Measurements from ENCODE around the gene EPS8L1. TPM values are rescaled to one million over a fixed set of nuclear protein-coding genes. Genes with fewer than 3 reads are reported as not detected.

EPS8L1 gene
- polyA plus RNA-seq, 1 donor (not counting 4 experiments of a cell fraction or from before 2014, with no cell fraction given): 26.0 TPM

DNA sequence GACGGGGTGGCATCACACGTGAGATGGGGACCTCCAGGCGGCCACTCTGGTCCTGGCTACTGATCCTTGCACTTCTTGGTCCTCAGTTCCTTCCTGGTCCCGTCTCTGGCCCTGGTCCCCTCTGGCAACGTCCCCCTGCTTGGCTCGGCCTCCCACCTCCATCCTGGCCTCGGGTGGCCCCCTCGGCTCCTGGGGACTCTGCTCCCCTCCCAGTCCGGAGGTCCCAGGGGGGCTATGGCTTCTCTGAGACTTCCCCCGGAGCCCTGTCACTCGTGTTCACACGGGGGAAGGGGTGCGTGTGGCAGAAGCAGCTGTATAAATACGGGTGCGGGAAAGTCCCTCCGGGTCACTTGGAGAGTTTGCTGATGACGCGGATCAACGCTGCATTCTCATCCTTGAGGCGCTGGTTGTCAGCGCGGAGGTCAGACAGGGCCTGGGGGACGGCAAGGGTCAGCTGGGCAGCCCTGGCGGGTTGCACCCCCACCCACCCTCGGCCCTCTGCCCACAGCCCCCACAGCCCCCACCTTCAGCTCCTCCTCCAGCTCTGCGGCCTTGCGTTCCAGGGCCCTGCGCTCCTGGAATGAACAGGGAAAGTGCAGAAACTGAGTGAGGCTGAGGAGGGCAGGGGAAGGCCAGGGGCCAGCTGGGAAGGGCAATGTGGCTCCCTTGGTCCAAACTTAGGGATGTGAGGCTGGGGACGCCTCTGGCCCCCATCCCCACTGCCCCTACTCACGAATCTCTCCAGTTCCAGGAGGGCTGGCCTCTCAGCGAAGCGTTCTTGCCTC, 15.6 kb downstream of the EPS8L1 start:
- FAIRE-seq (no peak), DNase-seq (ENCODE audit: low read depth, low spot score) (no peak)
- Histone ChIP-seq H4K20me1 (ENCODE audit: control insufficient read depth, extremely low read depth, insufficient read depth, low read length) (peaks cover 14% of the 10 kb centered on the region), H3K4me2 (ENCODE audit: control insufficient read depth, extremely low read depth, insufficient read depth, low read depth, low read length) (no peak overlapping the region), H3K9me3 (ENCODE audit: control insufficient read depth, low read depth, low read length) (no peaks in the 10 kb centered on the region), H3K4me3 (ENCODE audit: control insufficient read depth in 2 of 3, extremely low read depth in 1 of 3, insufficient read depth in 2 of 3, low read depth in 1 of 3, low read length in 3 of 3) (no peak overlapping the region), H3K9ac (ENCODE audit: control insufficient read depth, extremely low read depth, insufficient read depth, low read length) (no peak overlapping the region), H3K4me1 (ENCODE audit: control insufficient read depth, extremely low read depth, insufficient read depth, low read length) (peaks cover 7% of the 10 kb centered on the region), H3K27me3 (ENCODE audit: control insufficient read depth, extremely low read depth, insufficient read depth, low read length) (no peaks in the 10 kb centered on the region), H2AFZ (ENCODE audit: control insufficient read depth, low read length) (no peak overlapping the region), H3K36me3 (ENCODE audit: control insufficient read depth in 2 of 2, extremely low read depth in 1 of 2, insufficient read depth in 2 of 2, low read length in 2 of 2) (peaks cover 10 to 26% of the 10 kb centered on the region in 2 experiments), H3K79me2 (ENCODE audit: control insufficient read depth, insufficient read depth, low read length) (no peaks in the 10 kb centered on the region), H3K9me1 (ENCODE audit: control insufficient read depth, extremely low read depth, insufficient read depth, low read length) (no peaks in the 10 kb centered on the region), H3K27ac (ENCODE audit: control insufficient read depth, insufficient read depth, low read length) (no peak overlapping the region)
- dilution Hi-C loops (cut with MboI; ENCODE audit: extremely low pct_ligation_motif_present, low sequenced_read_pairs): no loop called here
- TF ChIP-seq EZH2 (IDR thresholded peaks at IDR 0.05; ENCODE audit: low read length): no peak
- TF ChIP-seq, protein P1, sequence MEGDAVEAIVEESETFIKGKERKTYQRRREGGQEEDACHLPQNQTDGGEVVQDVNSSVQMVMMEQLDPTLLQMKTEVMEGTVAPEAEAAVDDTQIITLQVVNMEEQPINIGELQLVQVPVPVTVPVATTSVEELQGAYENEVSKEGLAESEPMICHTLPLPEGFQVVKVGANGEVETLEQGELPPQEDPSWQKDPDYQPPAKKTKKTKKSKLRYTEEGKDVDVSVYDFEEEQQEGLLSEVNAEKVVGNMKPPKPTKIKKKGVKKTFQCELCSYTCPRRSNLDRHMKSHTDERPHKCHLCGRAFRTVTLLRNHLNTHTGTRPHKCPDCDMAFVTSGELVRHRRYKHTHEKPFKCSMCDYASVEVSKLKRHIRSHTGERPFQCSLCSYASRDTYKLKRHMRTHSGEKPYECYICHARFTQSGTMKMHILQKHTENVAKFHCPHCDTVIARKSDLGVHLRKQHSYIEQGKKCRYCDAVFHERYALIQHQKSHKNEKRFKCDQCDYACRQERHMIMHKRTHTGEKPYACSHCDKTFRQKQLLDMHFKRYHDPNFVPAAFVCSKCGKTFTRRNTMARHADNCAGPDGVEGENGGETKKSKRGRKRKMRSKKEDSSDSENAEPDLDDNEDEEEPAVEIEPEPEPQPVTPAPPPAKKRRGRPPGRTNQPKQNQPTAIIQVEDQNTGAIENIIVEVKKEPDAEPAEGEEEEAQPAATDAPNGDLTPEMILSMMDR (optimal IDR thresholded peaks at IDR 0.05 in 1 of 3, IDR thresholded peaks at IDR 0.05 in 1 of 3, conservative IDR thresholded peaks at IDR 0.05 in 1 of 3; ENCODE audit: extremely low read depth in 1 of 3, insufficient read depth in 2 of 3, low read length in 3 of 3): no peak

DNA sequence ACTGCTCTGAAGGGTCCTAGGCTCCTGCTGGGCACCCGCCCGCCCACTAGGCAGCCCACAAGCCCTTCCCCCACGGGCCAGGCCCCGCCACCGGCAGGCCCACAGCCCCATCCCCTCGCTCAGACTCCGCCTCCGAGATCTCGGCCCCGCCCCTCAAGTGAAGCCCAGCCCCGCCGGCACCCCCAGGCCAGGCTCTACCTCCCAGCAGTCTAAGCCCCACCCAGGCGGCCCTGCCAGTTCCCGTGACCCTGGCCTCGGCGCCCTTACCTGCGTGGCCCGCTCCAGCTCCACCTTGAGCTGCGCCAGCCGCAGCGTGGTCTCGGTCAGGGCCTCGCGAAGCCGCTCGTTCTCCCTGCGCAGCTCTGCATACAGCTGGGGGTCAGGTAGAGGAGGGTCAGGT, 16.3 kb downstream of the EPS8L1 start:
- Histone ChIP-seq H3K4me2 (ENCODE audit: control insufficient read depth, extremely low read depth, insufficient read depth, low read depth, low read length) (no peak overlapping the region), H3K27me3 (ENCODE audit: control insufficient read depth, extremely low read depth, insufficient read depth, low read length) (no peaks in the 10 kb centered on the region), H3K36me3 (ENCODE audit: control insufficient read depth in 2 of 2, extremely low read depth in 1 of 2, insufficient read depth in 2 of 2, low read length in 2 of 2) (peaks cover 10 to 27% of the 10 kb centered on the region in 2 experiments), H3K9me1 (ENCODE audit: control insufficient read depth, extremely low read depth, insufficient read depth, low read length) (no peaks in the 10 kb centered on the region), H2AFZ (ENCODE audit: control insufficient read depth, low read length) (no peak overlapping the region), H3K27ac (ENCODE audit: control insufficient read depth, insufficient read depth, low read length) (no peak overlapping the region), H3K79me2 (ENCODE audit: control insufficient read depth, insufficient read depth, low read length) (no peaks in the 10 kb centered on the region), H3K9me3 (ENCODE audit: control insufficient read depth, low read depth, low read length) (no peaks in the 10 kb centered on the region), H3K4me1 (ENCODE audit: control insufficient read depth, extremely low read depth, insufficient read depth, low read length) (peaks cover 4% of the 10 kb centered on the region), H3K4me3 (ENCODE audit: control insufficient read depth in 2 of 3, extremely low read depth in 1 of 3, insufficient read depth in 2 of 3, low read depth in 1 of 3, low read length in 3 of 3) (no peak overlapping the region), H3K9ac (ENCODE audit: control insufficient read depth, extremely low read depth, insufficient read depth, low read length) (no peak overlapping the region), H4K20me1 (ENCODE audit: control insufficient read depth, extremely low read depth, insufficient read depth, low read length) (peaks cover 14% of the 10 kb centered on the region)
- DNase-seq (ENCODE audit: low read depth, low spot score) (no peak), FAIRE-seq (no peak)
- dilution Hi-C loops (cut with MboI; ENCODE audit: extremely low pct_ligation_motif_present, low sequenced_read_pairs): no loop called here
- TF ChIP-seq, protein P1 (optimal IDR thresholded peaks at IDR 0.05 in 1 of 3, IDR thresholded peaks at IDR 0.05 in 1 of 3, conservative IDR thresholded peaks at IDR 0.05 in 1 of 3; ENCODE audit: extremely low read depth in 1 of 3, insufficient read depth in 2 of 3, low read length in 3 of 3): no peak
- no peak for TF ChIP-seq EZH2 (IDR thresholded peaks at IDR 0.05; ENCODE audit: low read length)

All from keratinocyte (primary cell).